HEK293 (cell line): ENCODE results near the gene SLBP.

ENCODE experiments used
- CTCF ChIA-PET: fragments of 350-600 bp; formaldehyde crosslinking; extraction: SDS; loops from one replicate; lab custom pipeline; 2021; ENCODE audit warnings: antibody characterized with exemption; lab: Yijun Ruan, JAX
- POLR2A ChIA-PET: fragments of 300-600 bp; formaldehyde crosslinking; extraction: SDS; loops from one replicate; lab custom pipeline; 2020; ENCODE audit warnings: antibody characterized with exemption, inconsistent platforms; lab: Yijun Ruan, JAX
- H3K27ac ChIP-seq: fragments of 200-500 bp; sonication (Bioruptor generic); 2 replicates; pipeline ENCODE4 v1.5.1; 2014; ENCODE audit warnings: low read depth, low read length, control low read depth, inconsistent platforms; ENCODE audit errors: extremely low read depth
- H3K36me3 ChIP-seq, 2 experiments: fragments of 200-500 bp in 1 of 2; sonication (Bioruptor generic) in 1 of 2; 1 replicate in 1 of 2; 2 replicates in 1 of 2; pipeline ENCODE4 v1.5.1; 2014 to 2017; ENCODE audit warnings: inconsistent platforms in 2 of 2, low read length in 2 of 2; ENCODE audit not compliant: control insufficient read depth in 2 of 2, insufficient read depth in 1 of 2
- H3K4me1 ChIP-seq: fragments of 200-500 bp; sonication (Bioruptor generic); 2 replicates; pipeline ENCODE4 v1.5.1; 2014; ENCODE audit warnings: mild to moderate bottlenecking, low read length, inconsistent platforms; ENCODE audit not compliant: control insufficient read depth, insufficient read depth
- H3K4me3 ChIP-seq: 2 replicates; pipeline ENCODE4 v1.5.1; 2011; ENCODE audit warnings: low read depth, mild to moderate bottlenecking, control low read depth, low read length, moderate library complexity
- H3K9me3 ChIP-seq: fragments of 200-500 bp; sonication (Bioruptor generic); 2 replicates; pipeline ENCODE4 v1.5.1; 2014; ENCODE audit warnings: low read depth, low read length, inconsistent platforms; ENCODE audit not compliant: control insufficient read depth, insufficient read depth
- GFI1B ChIP-seq: fragments of 450-650 bp; formaldehyde crosslinking; IDR thresholded peaks from 2 replicates; pipeline ENCODE4 v1.5.1; 2016; ENCODE audit warnings: missing biosample characterization, missing genetic modification characterization
- KLF16 ChIP-seq: fragments of 450-650 bp; formaldehyde crosslinking; IDR thresholded peaks from 2 replicates; pipeline ENCODE4 v1.5.1; 2017; ENCODE audit warnings: missing biosample characterization, missing genetic modification characterization
- KLF17 ChIP-seq: fragments of 450-650 bp; formaldehyde crosslinking; IDR thresholded peaks from 2 replicates; pipeline ENCODE4 v1.5.1; 2016; ENCODE audit warnings: missing biosample characterization, missing genetic modification characterization
- OSR2 ChIP-seq: fragments of 450-650 bp; formaldehyde crosslinking; IDR thresholded peaks from 2 replicates; pipeline ENCODE4 v1.5.1; 2016; ENCODE audit warnings: missing biosample characterization, missing genetic modification characterization
- PBX3 ChIP-seq: sonication (generic); formaldehyde crosslinking; IDR thresholded peaks from 2 replicates; pipeline ENCODE4 v1.8.1; 2022; ENCODE audit warnings: mild to moderate bottlenecking, moderate library complexity, missing genetic modification reagents
- REST ChIP-seq: fragments of 450-650 bp; formaldehyde crosslinking; IDR thresholded peaks from 2 replicates; pipeline ENCODE4 v1.5.1; 2016; ENCODE audit warnings: missing biosample characterization, missing genetic modification characterization
- SETDB1 ChIP-seq: IDR thresholded peaks from one replicate; pipeline ENCODE4 v1.6.1; 2017; ENCODE audit warnings: mild to moderate bottlenecking, low read length, moderate library complexity, mixed read lengths; ENCODE audit not compliant: insufficient read length
- ZFP3 ChIP-seq: fragments of 450-650 bp; formaldehyde crosslinking; IDR thresholded peaks from 2 replicates; pipeline ENCODE4 v1.5.1; 2016; ENCODE audit warnings: low read depth, missing biosample characterization, missing genetic modification characterization
- ZFP41 ChIP-seq: fragments of 450-650 bp; formaldehyde crosslinking; IDR thresholded peaks from 2 replicates; pipeline ENCODE4 v1.5.1; 2016; ENCODE audit warnings: missing biosample characterization, missing genetic modification characterization, borderline replicate concordance
- ZNF148 ChIP-seq: fragments of 450-650 bp; formaldehyde crosslinking; IDR thresholded peaks from 2 replicates; pipeline ENCODE4 v1.5.0; 2017; ENCODE audit warnings: missing biosample characterization, missing genetic modification characterization, borderline replicate concordance
- ZNF19 ChIP-seq: fragments of 450-650 bp; formaldehyde crosslinking; IDR thresholded peaks from 2 replicates; pipeline ENCODE4; 2016; ENCODE audit warnings: missing biosample characterization, missing genetic modification characterization, low read depth
- ZNF2 ChIP-seq: fragments of 450-650 bp; formaldehyde crosslinking; IDR thresholded peaks from 2 replicates; pipeline ENCODE4 v1.5.1; 2016; ENCODE audit warnings: missing biosample characterization, missing genetic modification characterization
- ZNF202 ChIP-seq: fragments of 450-650 bp; formaldehyde crosslinking; IDR thresholded peaks from 2 replicates; pipeline ENCODE4 v1.5.1; 2016; ENCODE audit warnings: missing biosample characterization, missing genetic modification characterization, borderline replicate concordance
- ZNF423 ChIP-seq: fragments of 450-650 bp; formaldehyde crosslinking; IDR thresholded peaks from 2 replicates; pipeline ENCODE4 v1.5.1; 2016; ENCODE audit warnings: missing biosample characterization, missing genetic modification characterization
- ZNF544 ChIP-seq: fragments of 450-650 bp; formaldehyde crosslinking; IDR thresholded peaks from 2 replicates; pipeline ENCODE4 v1.5.0; 2017; ENCODE audit warnings: missing biosample characterization, missing genetic modification characterization
- ZNF548 ChIP-seq: fragments of 450-650 bp; formaldehyde crosslinking; IDR thresholded peaks from 2 replicates; pipeline ENCODE4 v1.5.1; 2016; ENCODE audit warnings: missing biosample characterization, missing genetic modification characterization
- ZNF580 ChIP-seq: fragments of 450-650 bp; formaldehyde crosslinking; IDR thresholded peaks from 2 replicates; pipeline ENCODE4 v1.5.1; 2016; ENCODE audit warnings: missing biosample characterization, missing genetic modification characterization
- ZNF629 ChIP-seq: fragments of 450-650 bp; formaldehyde crosslinking; IDR thresholded peaks from 2 replicates; pipeline ENCODE4 v1.5.1; 2017; ENCODE audit warnings: missing biosample characterization, missing genetic modification characterization
- ZNF660 ChIP-seq: fragments of 450-650 bp; IDR thresholded peaks from 2 replicates; pipeline ENCODE4 v1.5.1; 2018; ENCODE audit warnings: missing biosample characterization, mild to moderate bottlenecking, missing genetic modification characterization

SLBP gene

GRCh38 chr4:1667273-1667672 lies 44.8 kb downstream of the SLBP start (continued):
- TF ChIP-seq REST (no peak), ZFP41 (tag by site-specific recombination) (no peak), KLF17 (tag by site-specific recombination) (no peak), ZNF423 (no peak)

- Histone ChIP-seq H3K27ac (no peak overlapping the region), H3K9me3 (no peaks in the 10 kb centered on the region), H3K4me3 (no peak overlapping the region), H3K4me1 (no peaks in the 10 kb centered on the region), H3K36me3 (no peaks in the 10 kb centered on the region)
- CTCF ChIA-PET: interaction anchor here (0.6 kb wide), 1 partner anchor 19 kb away, joined by 9 read pairs; no protein-coding TSS in a partner anchor
- no peak for TF ChIP-seq ZNF544 (tag by site-specific recombination)
- TF ChIP-seq ZNF548: no peak
- TF ChIP-seq ZNF580: no peak
- no peak for TF ChIP-seq ZNF2 (tag by site-specific recombination)
- TF ChIP-seq ZNF660 (tag by site-specific recombination): no peak
- no peak for TF ChIP-seq ZFP3 (tag by site-specific recombination)
- POLR2A ChIA-PET: no interaction called here
Observed at GRCh38 chr4:1666391-1666790, 45.7 kb downstream of the SLBP start.

- Histone ChIP-seq H3K4me1 (no peaks in the 10 kb centered on the region), H3K27ac (no peak overlapping the region), H3K4me3 (no peak overlapping the region), H3K36me3 (no peaks in the 10 kb centered on the region), H3K9me3 (no peaks in the 10 kb centered on the region)
- ChIA-PET POLR2A (no interaction called here), CTCF (no interaction called here)
- TF ChIP-seq ZNF544 (tag by site-specific recombination) (no peak), ZNF202 (tag by site-specific recombination) (no peak), PBX3 (CRISPR knock-in tag) (no peak), SETDB1 (no peak), GFI1B (tag by site-specific recombination) (no peak), OSR2 (tag by site-specific recombination) (no peak), ZNF629 (tag by site-specific recombination) (no peak), ZNF148 (tag by site-specific recombination) (no peak), ZNF19 (tag by site-specific recombination) (no peak), KLF16 (tag by site-specific recombination) (no peak)
Observed at GRCh38 chr4:1664141-1664540, 48.0 kb downstream of the SLBP start.
